ENCODE measurements around the gene LIAS. TPM values are rescaled to one million over a fixed set of nuclear protein-coding genes. Genes with fewer than 3 reads are reported as not detected.

The LIAS gene
- total RNA-seq, 1 experiment from 2014 or later = 23.5 TPM

- H3K9me3 ChIP-seq (ENCODE audit: control insufficient read depth in 1 of 2, insufficient read depth in 1 of 2, low read depth in 1 of 2, low read length in 2 of 2) = no peaks in the 10 kb centered on the region
- no peak for TF ChIP-seq POLR2AphosphoS5 (IDR thresholded peaks at IDR 0.05; ENCODE audit: low read depth, low read length)
- TF ChIP-seq SIN3A (IDR thresholded peaks at IDR 0.05; ENCODE audit: low read depth) = no peak
- no peak for TF ChIP-seq TCF7L2 (IDR thresholded peaks at IDR 0.05; ENCODE audit: borderline replicate concordance, extremely low read depth, insufficient read depth, insufficient read length)
- TF ChIP-seq ELF1 (IDR thresholded peaks at IDR 0.05; ENCODE audit: borderline replicate concordance, low read depth) = no peak
- TF ChIP-seq ZBTB33 (IDR thresholded peaks at IDR 0.05; ENCODE audit: extremely low read depth, insufficient replicate concordance, low read length) = no peak
- no peak for TF ChIP-seq REST (IDR thresholded peaks at IDR 0.05; ENCODE audit: low read depth)
- TF ChIP-seq RAD21 (IDR thresholded peaks at IDR 0.05; ENCODE audit: low read depth) = no peak
- TF ChIP-seq FOSL1 (IDR thresholded peaks at IDR 0.05; ENCODE audit: low read depth) = no peak
- TF ChIP-seq ZNF274 (IDR thresholded peaks at IDR 0.05; ENCODE audit: low read depth, low read length) = no peak
- no peak for TF ChIP-seq CTCF (IDR thresholded peaks at IDR 0.05 in 2 of 3, conservative IDR thresholded peaks at IDR 0.05 in 1 of 3; ENCODE audit: borderline replicate concordance in 1 of 3, insufficient read depth in 1 of 3, low read depth in 2 of 3, low read length in 2 of 3)
- no peak for TF ChIP-seq ZFX (IDR thresholded peaks at IDR 0.05)
- no peak for TF ChIP-seq JUND (IDR thresholded peaks at IDR 0.05)
- TF ChIP-seq SRF (IDR thresholded peaks at IDR 0.05; ENCODE audit: low read depth) = no peak
- no peak for TF ChIP-seq CEBPB (IDR thresholded peaks at IDR 0.05; ENCODE audit: low read depth)
- no peak for TF ChIP-seq EGR1 (IDR thresholded peaks at IDR 0.05; ENCODE audit: low read depth)
- no peak for TF ChIP-seq EZH2 (IDR thresholded peaks at IDR 0.05)
- TF ChIP-seq CBX3 (IDR thresholded peaks at IDR 0.05; ENCODE audit: low read depth) = no peak
- TF ChIP-seq MAX (IDR thresholded peaks at IDR 0.05) = no peak
- H3K79me2 ChIP-seq (ENCODE audit: insufficient read depth, low read length) = peaks cover 78% of the 10 kb centered on the region
- no peak overlapping the region for H3K4me2 ChIP-seq (ENCODE audit: low read length)
- no peak for ATAC-seq
- BruUV-seq (replicated peaks) = no TSS peak
- peaks cover 59 to 78% of the 10 kb centered on the region in 2 experiments for H3K36me3 ChIP-seq (ENCODE audit: control insufficient read depth in 1 of 2, insufficient read depth in 2 of 2, low read length in 2 of 2)
- CTCF ChIA-PET = no interaction called here
- H4K20me1 ChIP-seq (ENCODE audit: insufficient read depth) = peaks cover 59% of the 10 kb centered on the region
- no peak overlapping the region for H2AFZ ChIP-seq (ENCODE audit: low read depth, low read length, poor library complexity, severe bottlenecking)
- peaks cover 3 to 18% of the 10 kb centered on the region in 2 experiments; a peak in 3 of 4 replicates for H3K4me1 ChIP-seq (ENCODE audit: control insufficient read depth in 1 of 2, insufficient read depth in 2 of 2, low read length in 2 of 2)
- H3K9me2 ChIP-seq (ENCODE audit: insufficient read depth) = no peaks in the 10 kb centered on the region
- no peak for DNase-seq (ENCODE audit: low read depth, low spot score)
- no peak overlapping the region for H3K27ac ChIP-seq (ENCODE audit: low read depth, low read length)
- RAD21 ChIA-PET (ENCODE audit: low non-redundant PET in 1 of 2, low total read pairs in 2 of 2, uncharacterized antibody in 2 of 2, unreplicated experiment in 2 of 2) = no interaction called here
- no peaks in the 10 kb centered on the region for H3K27me3 ChIP-seq (ENCODE audit: insufficient read depth, low read length)
- POLR2A ChIA-PET = interaction anchor here (0.6 to 1.7 kb wide), 2 partner anchors 11 to 272 kb away, joined by 3 to 4 read pairs; no protein-coding TSS in a partner anchor
- no peak overlapping the region for H3K9ac ChIP-seq (ENCODE audit: low read length)
- intact Hi-C loops (cut with micrococcal nuclease) = no loop called here
- no peak overlapping the region for H3K4me3 ChIP-seq (replicated peaks in 1 of 2; ENCODE audit: low read depth in 1 of 2, low read length in 2 of 2)
Measured at GRCh38 chr4:39455486-39455885, 3.4 kb upstream of the LIAS start.
